DND-41 (cell line): ENCODE measurements around the gene RRP15.

Experiments
- ATAC-seq: fragments of 200-7000 bp; cut with Tn5 transposase; 3 replicates; pipeline ENCODE4 v1.9.1; 2021; ENCODE audit warnings: low read depth; ENCODE audit not compliant: insufficient read depth
- DNase-seq: peaks from one replicate; pipeline ENCODE4 v3.0.0-alpha.2; 2020
- H2AFZ ChIP-seq: 2 replicates; pipeline ENCODE4 v1.6.0; 2012; ENCODE audit warnings: low read depth, low read length
- H3K27ac ChIP-seq: 2 replicates; pipeline ENCODE4 v1.5.1; 2012; ENCODE audit warnings: low read length, inconsistent platforms
- H3K27me3 ChIP-seq: fragments of 200-600 bp; sonication (generic); 2 replicates; pipeline ENCODE4 v1.6.0; 2012; ENCODE audit warnings: low read length, mild to moderate bottlenecking, inconsistent platforms; ENCODE audit not compliant: insufficient read depth, poor library complexity
- H3K36me3 ChIP-seq: 2 replicates; pipeline ENCODE4 v1.5.1; 2012; ENCODE audit warnings: low read length, inconsistent platforms; ENCODE audit not compliant: insufficient read depth
- H3K4me1 ChIP-seq: 2 replicates; pipeline ENCODE4 v1.5.1; 2012; ENCODE audit warnings: mild to moderate bottlenecking, low read length; ENCODE audit not compliant: insufficient read depth
- H3K4me2 ChIP-seq: 2 replicates; pipeline ENCODE4 v1.6.0; 2012; ENCODE audit warnings: mild to moderate bottlenecking, moderate library complexity, low read length, inconsistent platforms; ENCODE audit not compliant: insufficient read depth
- H3K4me3 ChIP-seq, 2 experiments: fragments of 200-600 bp in 1 of 2; shearing (Covaris generic) in 1 of 2; 2 replicates each; pipeline ENCODE4 v1.5.1; 2012 to 2016; ENCODE audit warnings: inconsistent platforms in 2 of 2, low read length in 2 of 2, mild to moderate bottlenecking in 2 of 2, low read depth in 1 of 2, moderate library complexity in 1 of 2
- H3K79me2 ChIP-seq: 2 replicates; pipeline ENCODE4 v1.6.0; 2012; ENCODE audit warnings: low read length, inconsistent platforms; ENCODE audit not compliant: insufficient read depth
- H3K9ac ChIP-seq: 2 replicates; pipeline ENCODE4 v1.6.0; 2012; ENCODE audit warnings: low read depth, mild to moderate bottlenecking, inconsistent platforms, low read length, moderate library complexity
- H3K9me3 ChIP-seq: 2 replicates; pipeline ENCODE4 v1.5.1; 2012; ENCODE audit warnings: low read length, moderate library complexity, mild to moderate bottlenecking, inconsistent platforms; ENCODE audit not compliant: insufficient read depth, severe bottlenecking
- H4K20me1 ChIP-seq: 2 replicates; pipeline ENCODE4 v1.6.0; 2012; ENCODE audit warnings: low read length; ENCODE audit not compliant: insufficient read depth
- EZH2 ChIP-seq: IDR thresholded peaks from 3 replicates; pipeline ENCODE4 v1.6.1; 2012; ENCODE audit warnings: borderline replicate concordance, low read depth, mild to moderate bottlenecking, moderate library complexity, low read length, inconsistent platforms; ENCODE audit not compliant: severe bottlenecking
- TF ChIP-seq, protein P1 (sequence below): IDR thresholded peaks from 2 replicates; pipeline ENCODE4 v1.5.1; 2012; ENCODE audit warnings: borderline replicate concordance, low read length, moderate library complexity, mild to moderate bottlenecking; ENCODE audit not compliant: poor library complexity, severe bottlenecking; ENCODE audit errors: extremely low read depth

The RRP15 gene

DNA sequence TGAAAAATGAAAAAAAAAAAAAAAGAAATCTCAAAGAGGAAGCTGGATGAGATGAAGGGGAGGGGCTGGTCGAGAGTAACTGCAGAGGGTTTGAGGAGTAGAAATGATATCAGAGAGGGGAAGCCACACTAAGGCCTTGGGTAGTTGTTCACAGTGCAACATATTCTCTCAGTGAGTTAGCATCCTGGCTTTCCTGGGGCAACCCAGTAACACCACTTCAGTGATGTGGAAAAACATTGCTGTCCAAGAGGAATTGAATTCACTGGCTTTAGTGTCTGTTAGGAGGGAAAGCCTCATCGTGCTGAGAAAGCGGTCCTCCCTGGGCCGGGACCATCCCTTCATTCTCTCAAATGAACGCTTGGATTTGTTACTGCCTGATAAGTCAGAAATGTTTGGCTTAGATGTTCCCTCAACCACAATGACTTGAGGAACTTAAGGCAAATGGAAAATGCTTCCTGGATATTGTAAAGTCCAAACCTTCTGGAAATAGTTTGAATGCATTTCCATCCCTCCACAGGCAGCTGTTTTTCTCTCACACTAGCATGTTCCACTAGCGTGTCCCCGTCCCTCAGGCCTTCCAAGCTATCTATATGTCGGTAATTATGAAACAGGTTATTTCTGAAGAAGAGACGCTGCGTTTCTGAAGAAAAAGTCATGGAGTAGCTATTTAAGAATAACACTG is 72.3 kb downstream of the RRP15 start:
- no peaks in the 10 kb centered on the region for H3K27me3 ChIP-seq
- H4K20me1 ChIP-seq: no peaks in the 10 kb centered on the region
- no peak overlapping the region for H2AFZ ChIP-seq
- no peak overlapping the region for H3K27ac ChIP-seq
- TF ChIP-seq, protein P1, sequence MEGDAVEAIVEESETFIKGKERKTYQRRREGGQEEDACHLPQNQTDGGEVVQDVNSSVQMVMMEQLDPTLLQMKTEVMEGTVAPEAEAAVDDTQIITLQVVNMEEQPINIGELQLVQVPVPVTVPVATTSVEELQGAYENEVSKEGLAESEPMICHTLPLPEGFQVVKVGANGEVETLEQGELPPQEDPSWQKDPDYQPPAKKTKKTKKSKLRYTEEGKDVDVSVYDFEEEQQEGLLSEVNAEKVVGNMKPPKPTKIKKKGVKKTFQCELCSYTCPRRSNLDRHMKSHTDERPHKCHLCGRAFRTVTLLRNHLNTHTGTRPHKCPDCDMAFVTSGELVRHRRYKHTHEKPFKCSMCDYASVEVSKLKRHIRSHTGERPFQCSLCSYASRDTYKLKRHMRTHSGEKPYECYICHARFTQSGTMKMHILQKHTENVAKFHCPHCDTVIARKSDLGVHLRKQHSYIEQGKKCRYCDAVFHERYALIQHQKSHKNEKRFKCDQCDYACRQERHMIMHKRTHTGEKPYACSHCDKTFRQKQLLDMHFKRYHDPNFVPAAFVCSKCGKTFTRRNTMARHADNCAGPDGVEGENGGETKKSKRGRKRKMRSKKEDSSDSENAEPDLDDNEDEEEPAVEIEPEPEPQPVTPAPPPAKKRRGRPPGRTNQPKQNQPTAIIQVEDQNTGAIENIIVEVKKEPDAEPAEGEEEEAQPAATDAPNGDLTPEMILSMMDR: no peak
- TF ChIP-seq EZH2: no peak
- DNase-seq: no peak
- no peaks in the 10 kb centered on the region for H3K79me2 ChIP-seq
- H3K4me2 ChIP-seq: no peak overlapping the region
- no peak overlapping the region for H3K4me3 ChIP-seq
- ATAC-seq: no peak
- no peaks in the 10 kb centered on the region for H3K4me1 ChIP-seq
- no peaks in the 10 kb centered on the region for H3K9me3 ChIP-seq
- H3K36me3 ChIP-seq: no peaks in the 10 kb centered on the region
- H3K9ac ChIP-seq: no peak overlapping the region

DNA sequence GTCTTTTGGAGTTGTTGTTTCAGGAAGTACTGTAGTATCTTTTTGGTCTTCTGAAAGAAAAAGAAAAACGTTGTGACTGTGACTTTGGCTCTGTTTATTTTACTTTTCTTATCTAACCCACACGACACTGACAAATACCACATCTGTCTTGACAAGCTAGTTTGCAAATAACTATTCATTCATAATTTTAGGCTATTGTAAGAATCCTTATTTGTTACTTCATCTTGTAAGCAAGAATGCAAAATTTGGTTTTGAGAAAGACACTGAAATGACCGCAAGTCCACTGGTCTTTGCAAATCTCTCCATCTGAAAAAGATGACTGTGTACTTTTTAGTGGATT is 72.8 kb downstream of the RRP15 start:
- ATAC-seq (no peak), DNase-seq (no peak)
- Histone ChIP-seq H3K79me2 (no peaks in the 10 kb centered on the region), H4K20me1 (no peaks in the 10 kb centered on the region), H3K27me3 (no peaks in the 10 kb centered on the region), H3K27ac (no peak overlapping the region), H3K4me3 (no peak overlapping the region), H3K9me3 (no peaks in the 10 kb centered on the region), H3K4me1 (no peaks in the 10 kb centered on the region), H3K9ac (no peak overlapping the region), H3K36me3 (no peaks in the 10 kb centered on the region), H2AFZ (no peak overlapping the region), H3K4me2 (no peak overlapping the region)
- TF ChIP-seq, protein P1: no peak
- TF ChIP-seq EZH2: no peak

DNA sequence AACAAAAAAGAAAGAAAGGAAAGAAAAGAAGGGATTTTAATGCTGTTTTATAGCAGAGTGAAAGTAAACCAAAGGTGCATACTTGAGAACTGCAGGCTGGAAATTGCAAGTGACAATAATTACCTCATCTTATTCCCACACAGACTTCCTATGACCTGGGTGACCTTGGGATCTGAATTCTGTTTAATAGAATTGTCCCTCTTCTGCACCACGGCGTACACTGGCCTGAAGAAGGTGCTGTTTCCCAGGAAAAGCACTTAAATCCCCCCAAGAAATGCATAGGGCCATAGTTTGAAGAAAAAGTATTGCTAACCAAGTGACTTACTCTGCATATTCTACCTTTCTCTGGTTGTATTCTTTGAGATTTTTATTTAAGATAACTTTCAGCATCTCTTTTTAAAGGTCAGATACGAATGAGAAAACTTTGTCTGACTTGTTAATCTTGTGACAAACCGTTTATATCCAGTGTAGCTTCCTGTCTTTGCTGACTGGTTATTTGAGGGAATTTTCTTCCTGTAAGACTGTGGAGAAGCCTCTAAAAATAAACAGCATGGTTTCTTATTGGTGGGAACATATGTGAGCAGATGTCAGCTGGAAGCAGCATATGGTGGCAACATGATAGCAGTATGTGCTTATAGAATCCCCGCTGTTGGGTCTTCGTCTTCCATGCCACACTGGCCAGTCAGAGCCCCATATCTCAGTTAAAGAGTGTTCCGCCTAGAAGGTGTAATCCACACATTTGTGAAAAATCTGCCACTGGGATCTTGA is 76.4 kb downstream of the RRP15 start:
- H3K9me3 ChIP-seq: no peaks in the 10 kb centered on the region
- TF ChIP-seq EZH2: no peak
- TF ChIP-seq, protein P1: peak; percentile 54
- no peak overlapping the region for H3K4me3 ChIP-seq
- H4K20me1 ChIP-seq: no peaks in the 10 kb centered on the region
- no peak overlapping the region for H2AFZ ChIP-seq
- H3K4me1 ChIP-seq: no peaks in the 10 kb centered on the region
- H3K36me3 ChIP-seq: no peaks in the 10 kb centered on the region
- DNase-seq: no peak
- no peak overlapping the region for H3K9ac ChIP-seq
- no peaks in the 10 kb centered on the region for H3K27me3 ChIP-seq
- H3K4me2 ChIP-seq: no peak overlapping the region
- no peak; the same call in 2 of the 3 replicates for ATAC-seq
- no peaks in the 10 kb centered on the region for H3K79me2 ChIP-seq
- H3K27ac ChIP-seq: no peak overlapping the region
